ENCODE data around the gene CEND1.

- TF ChIP-seq CTCF (IDR thresholded peaks at IDR 0.05; ENCODE audit: extremely low read depth in 1 of 2, insufficient read depth in 1 of 2, low read depth in 1 of 2, low read length in 2 of 2) (no peak), POLR2AphosphoS5 (IDR thresholded peaks at IDR 0.05; ENCODE audit: insufficient read depth, low read depth, low read length) (no peak)
Observed at GRCh38 chr11:791658-792534, 2.0 kb upstream of the CEND1 start.
